Astrocyte (in vitro differentiated cells and primary cell): Measurements from ENCODE around the gene STK32B. TPM values are rescaled to one million over a fixed set of nuclear protein-coding genes. Genes with fewer than 3 reads are reported as not detected.

Source experiments
- DNase-seq: peaks from one replicate; pipeline ENCODE4 v3.0.0-alpha.2; 2010; ENCODE audit warnings: low read depth
- FAIRE-seq: peaks from 2 replicates; lab custom pipeline; 2011; peaks lifted over from hg19 to GRCh38; lab: Jason Lieb, UNC
- H2AFZ ChIP-seq: 2 replicates; pipeline ENCODE4 v1.6.0; 2012; ENCODE audit warnings: low read depth, low read length, inconsistent platforms
- H3K27ac ChIP-seq: 2 replicates; pipeline ENCODE4 v1.5.1; 2011; ENCODE audit warnings: low read depth, low read length, inconsistent platforms
- H3K27me3 ChIP-seq: 2 replicates; pipeline ENCODE4 v1.6.0; 2011; ENCODE audit warnings: low read length, inconsistent platforms; ENCODE audit not compliant: insufficient read depth
- H3K36me3 ChIP-seq: 2 replicates; pipeline ENCODE4 v1.5.1; 2011; ENCODE audit warnings: low read length, inconsistent platforms; ENCODE audit not compliant: insufficient read depth
- H3K4me1 ChIP-seq: 2 replicates; pipeline ENCODE4 v1.5.1; 2011; ENCODE audit warnings: low read length, inconsistent platforms; ENCODE audit not compliant: insufficient read depth
- H3K4me2 ChIP-seq: 2 replicates; pipeline ENCODE4 v1.6.0; 2012; ENCODE audit warnings: low read length, inconsistent platforms
- H3K4me3 ChIP-seq: 2 replicates; pipeline ENCODE4 v1.5.1; 2011; ENCODE audit warnings: low read depth, mild to moderate bottlenecking, low read length, inconsistent platforms; ENCODE audit not compliant: insufficient read depth
- H3K79me2 ChIP-seq: 2 replicates; pipeline ENCODE4 v1.6.0; 2012; ENCODE audit warnings: mild to moderate bottlenecking, low read length, inconsistent platforms; ENCODE audit not compliant: insufficient read depth
- H3K9ac ChIP-seq: 2 replicates; pipeline ENCODE4 v1.6.0; 2012; ENCODE audit warnings: mild to moderate bottlenecking, low read length, inconsistent platforms
- H3K9me3 ChIP-seq: 2 replicates; pipeline ENCODE4 v1.5.1; 2012; ENCODE audit warnings: low read depth, mild to moderate bottlenecking, low read length, inconsistent platforms; ENCODE audit not compliant: insufficient read depth
- H4K20me1 ChIP-seq: 2 replicates; pipeline ENCODE4 v1.6.0; 2012; ENCODE audit warnings: low read length, inconsistent platforms; ENCODE audit not compliant: insufficient read depth
- H3K27ac Mint-ChIP-seq: one replicate; pipeline ENCODE4 v1.8.0; 2021; ENCODE audit warnings: mild to moderate bottlenecking, mixed read lengths; ENCODE audit not compliant: unreplicated experiment
- H3K27me3 Mint-ChIP-seq: one replicate; pipeline ENCODE4 v1.8.0; 2021; ENCODE audit warnings: low read depth, mixed read lengths; ENCODE audit not compliant: unreplicated experiment
- H3K36me3 Mint-ChIP-seq: one replicate; pipeline ENCODE4 v1.8.0; 2021; ENCODE audit warnings: low read depth, mixed read lengths; ENCODE audit not compliant: unreplicated experiment
- H3K4me1 Mint-ChIP-seq: one replicate; pipeline ENCODE4 v1.8.0; 2021; ENCODE audit warnings: low read depth, mixed read lengths; ENCODE audit not compliant: unreplicated experiment
- H3K4me3 Mint-ChIP-seq: one replicate; pipeline ENCODE4 v1.8.0; 2021; ENCODE audit warnings: mild to moderate bottlenecking, moderate library complexity, mixed read lengths; ENCODE audit not compliant: unreplicated experiment
- H3K9me3 Mint-ChIP-seq: one replicate; pipeline ENCODE4 v1.8.0; 2021; ENCODE audit warnings: mild to moderate bottlenecking, mixed read lengths; ENCODE audit not compliant: unreplicated experiment
- EZH2 ChIP-seq: IDR thresholded peaks from 2 replicates; pipeline ENCODE4 v1.6.1; 2012; ENCODE audit warnings: mild to moderate bottlenecking, low read length, inconsistent platforms; ENCODE audit not compliant: insufficient read depth
- total RNA-seq: library from RNA; stranded (reverse); gene quantifications from 2 replicates; pipeline ENCODE4 v1.2.1, GENCODE V29; 2021
- TF ChIP-seq, protein P1 (sequence below): IDR thresholded peaks from 2 replicates; pipeline ENCODE4 v1.5.1; 2011; ENCODE audit warnings: low read depth, mild to moderate bottlenecking, inconsistent platforms, low read length, moderate library complexity; ENCODE audit not compliant: insufficient read depth

STK32B gene
- total RNA-seq, 1 donor from 2014 or later = 2.9 TPM

DNA sequence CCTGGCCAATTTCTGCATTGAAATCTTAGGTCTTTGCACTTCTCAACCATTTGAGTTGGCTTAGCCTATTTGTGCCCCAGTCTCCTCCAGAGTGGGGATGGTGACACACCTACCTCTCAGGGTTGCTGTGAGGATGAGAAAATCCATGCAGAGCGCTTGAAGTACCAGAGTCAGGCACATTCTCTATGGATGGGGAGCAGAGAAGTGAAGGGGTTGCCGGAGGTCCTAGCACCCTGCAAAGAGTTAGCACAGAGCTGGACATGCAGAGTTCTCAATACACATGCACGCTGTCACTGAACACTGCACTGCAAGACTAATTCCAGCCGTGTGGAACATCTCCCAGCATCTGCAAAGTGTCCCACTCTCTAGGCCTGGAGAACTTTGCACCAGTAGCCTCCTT, 2.6 kb upstream of the STK32B start:
- H3K4me1 ChIP-seq = peaks cover 15% of the 10 kb centered on the region
- no peak overlapping the region for H3K9ac ChIP-seq
- no peaks in the 10 kb centered on the region for H3K9me3 ChIP-seq
- peaks cover 2% of the 10 kb centered on the region for H3K9me3 Mint-ChIP-seq
- H3K4me3 Mint-ChIP-seq = no peak overlapping the region
- H3K36me3 Mint-ChIP-seq = no peaks in the 10 kb centered on the region
- H2AFZ ChIP-seq = no peak overlapping the region
- no peak overlapping the region for H3K4me2 ChIP-seq
- TF ChIP-seq EZH2 = no peak
- TF ChIP-seq, protein P1, sequence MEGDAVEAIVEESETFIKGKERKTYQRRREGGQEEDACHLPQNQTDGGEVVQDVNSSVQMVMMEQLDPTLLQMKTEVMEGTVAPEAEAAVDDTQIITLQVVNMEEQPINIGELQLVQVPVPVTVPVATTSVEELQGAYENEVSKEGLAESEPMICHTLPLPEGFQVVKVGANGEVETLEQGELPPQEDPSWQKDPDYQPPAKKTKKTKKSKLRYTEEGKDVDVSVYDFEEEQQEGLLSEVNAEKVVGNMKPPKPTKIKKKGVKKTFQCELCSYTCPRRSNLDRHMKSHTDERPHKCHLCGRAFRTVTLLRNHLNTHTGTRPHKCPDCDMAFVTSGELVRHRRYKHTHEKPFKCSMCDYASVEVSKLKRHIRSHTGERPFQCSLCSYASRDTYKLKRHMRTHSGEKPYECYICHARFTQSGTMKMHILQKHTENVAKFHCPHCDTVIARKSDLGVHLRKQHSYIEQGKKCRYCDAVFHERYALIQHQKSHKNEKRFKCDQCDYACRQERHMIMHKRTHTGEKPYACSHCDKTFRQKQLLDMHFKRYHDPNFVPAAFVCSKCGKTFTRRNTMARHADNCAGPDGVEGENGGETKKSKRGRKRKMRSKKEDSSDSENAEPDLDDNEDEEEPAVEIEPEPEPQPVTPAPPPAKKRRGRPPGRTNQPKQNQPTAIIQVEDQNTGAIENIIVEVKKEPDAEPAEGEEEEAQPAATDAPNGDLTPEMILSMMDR = no peak
- H3K27ac Mint-ChIP-seq = no peak overlapping the region
- no peak overlapping the region for H3K27ac ChIP-seq
- H3K27me3 ChIP-seq = peaks cover 3% of the 10 kb centered on the region
- H3K36me3 ChIP-seq = no peaks in the 10 kb centered on the region
- peaks cover 2% of the 10 kb centered on the region for H3K79me2 ChIP-seq
- H4K20me1 ChIP-seq = peaks cover 10% of the 10 kb centered on the region
- no peak overlapping the region for H3K4me3 ChIP-seq
- H3K27me3 Mint-ChIP-seq = peaks cover 24% of the 10 kb centered on the region
- DNase-seq (no peak), FAIRE-seq (no peak)
- no peaks in the 10 kb centered on the region for H3K4me1 Mint-ChIP-seq

DNA sequence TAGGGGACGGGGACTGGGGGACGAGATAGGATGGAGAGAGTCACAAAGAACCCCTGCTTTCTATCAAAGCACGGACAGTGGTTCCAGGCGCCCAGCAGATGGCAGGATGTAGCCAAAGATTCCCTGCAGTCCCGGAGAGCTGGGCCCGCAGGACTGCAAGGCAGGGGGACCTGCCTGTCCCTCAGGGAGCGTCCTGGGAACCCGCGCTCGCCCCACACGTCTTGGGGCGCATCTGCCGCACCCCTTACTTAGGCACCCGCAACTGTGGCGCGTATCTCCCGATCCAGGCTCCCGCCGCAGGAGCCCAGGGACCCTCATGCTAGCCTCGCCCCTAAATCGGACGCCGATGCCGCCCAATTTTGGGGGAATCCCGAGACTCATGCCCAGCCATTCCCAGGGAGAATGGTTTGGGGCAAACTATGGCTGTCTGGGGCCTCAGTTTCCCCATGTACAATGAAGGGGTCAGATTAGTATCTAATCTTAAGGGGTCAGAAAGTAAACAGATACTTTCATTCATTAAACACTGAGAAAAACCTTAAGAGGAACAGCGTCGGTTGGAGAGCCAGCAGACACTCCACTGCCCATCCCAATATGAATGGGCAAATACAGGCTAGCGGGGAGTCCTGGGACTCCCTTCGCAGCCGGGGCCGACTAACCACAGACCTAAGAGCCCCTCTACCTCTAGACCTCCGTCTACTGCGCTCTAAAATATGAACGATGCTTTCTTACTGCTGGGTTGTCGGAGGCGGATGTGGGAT, 581 bp upstream of the STK32B start:
- Histone ChIP-seq H3K79me2 (peaks cover 2% of the 10 kb centered on the region), H3K27me3 (no peaks in the 10 kb centered on the region), H4K20me1 (peaks cover 10% of the 10 kb centered on the region), H3K9me3 (no peaks in the 10 kb centered on the region), H2AFZ (peak overlapping the region; percentile 85), H3K36me3 (no peaks in the 10 kb centered on the region), H3K27ac (peak overlapping the region; percentile 16), H3K4me2 (peak overlapping the region; percentile 98), H3K4me3 (peak overlapping the region; percentile 71), H3K9ac (peak overlapping the region; percentile 80), H3K4me1 (peaks cover 13% of the 10 kb centered on the region)
- Mint-ChIP-seq H3K27ac (peak overlapping the region; percentile 93), H3K36me3 (no peaks in the 10 kb centered on the region), H3K9me3 (peaks cover 2% of the 10 kb centered on the region), H3K4me1 (no peaks in the 10 kb centered on the region), H3K27me3 (peaks cover 20% of the 10 kb centered on the region), H3K4me3 (peak overlapping the region; percentile 87)
- no peak for TF ChIP-seq EZH2
- TF ChIP-seq, protein P1 = peak; percentile 67
- DNase-seq (peak; percentile 59), FAIRE-seq (peak; percentile 43)

DNA sequence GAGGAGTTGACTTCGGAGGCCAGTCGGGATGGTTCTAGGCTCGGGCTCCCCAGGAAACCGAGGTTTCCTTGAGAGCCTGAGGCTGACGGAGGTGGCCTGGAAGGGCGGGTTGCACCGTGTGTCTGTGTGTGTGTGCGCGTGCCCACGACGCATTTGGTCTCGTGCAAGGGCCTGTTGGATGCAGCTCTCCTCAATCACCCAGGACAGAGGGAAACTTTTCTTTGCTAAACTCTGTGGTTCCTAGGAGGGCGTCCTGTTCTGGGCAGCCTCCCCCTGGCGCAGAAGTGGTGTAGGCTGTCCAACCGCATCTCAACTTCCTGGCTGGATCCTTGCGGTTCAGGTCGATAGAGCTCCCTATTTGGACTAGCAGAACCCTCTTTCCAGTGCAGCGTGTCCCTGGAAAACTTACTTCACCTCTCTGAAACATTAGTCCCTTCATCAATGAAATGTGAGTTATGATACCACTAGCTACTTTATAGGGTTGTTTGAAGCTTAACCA, 973 bp downstream of the STK32B start:
- no peaks in the 10 kb centered on the region for H3K9me3 Mint-ChIP-seq
- H3K4me3 Mint-ChIP-seq = peak overlapping the region; percentile 81
- FAIRE-seq (no peak), DNase-seq (peak; percentile 19)
- H3K4me1 ChIP-seq = peaks cover 13% of the 10 kb centered on the region
- no peaks in the 10 kb centered on the region for H3K36me3 Mint-ChIP-seq
- no peaks in the 10 kb centered on the region for H3K36me3 ChIP-seq
- peak overlapping the region; percentile 80 for H3K9ac ChIP-seq
- H3K27ac ChIP-seq = peak overlapping the region; percentile 11
- TF ChIP-seq EZH2 = no peak
- TF ChIP-seq, protein P1 = no peak
- peak overlapping the region; percentile 98 for H3K4me2 ChIP-seq
- no peak overlapping the region for H3K27ac Mint-ChIP-seq
- H3K79me2 ChIP-seq = peaks cover 2% of the 10 kb centered on the region
- H3K27me3 Mint-ChIP-seq = peaks cover 20% of the 10 kb centered on the region
- no peaks in the 10 kb centered on the region for H3K4me1 Mint-ChIP-seq
- no peaks in the 10 kb centered on the region for H3K9me3 ChIP-seq
- H4K20me1 ChIP-seq = peaks cover 10% of the 10 kb centered on the region
- peak overlapping the region; percentile 85 for H2AFZ ChIP-seq
- H3K4me3 ChIP-seq = peak overlapping the region; percentile 71
- no peaks in the 10 kb centered on the region for H3K27me3 ChIP-seq
